DOHH2 (cell line): ENCODE measurements around the gene MEOX1.

Source experiments
- CTCF ChIP-seq: fragments of 200-600 bp; sonication (generic); IDR thresholded peaks from one replicate; pipeline ENCODE4 v1.5.1; 2014; ENCODE audit warnings: antibody characterized with exemption, mild to moderate bottlenecking, low read depth, low read length; ENCODE audit not compliant: poor library complexity, severe bottlenecking
- EZH2phosphoT487 ChIP-seq: fragments of 200-600 bp; sonication (generic); IDR thresholded peaks from 2 replicates; pipeline ENCODE4 v1.6.1; 2017; ENCODE audit warnings: borderline replicate concordance, mild to moderate bottlenecking, antibody characterized with exemption, low read length, moderate library complexity, mixed read lengths

- TF ChIP-seq CTCF (no peak), EZH2phosphoT487 (no peak)
These were observed 11.3 kb downstream of the MEOX1 start for GRCh38 chr17:43650471-43650870.
